ENCODE results near the gene AIG1.

AIG1 gene

GRCh38 chr6:143174516-143174915 lies 113.8 kb downstream of the AIG1 start:
- H3K27me3 ChIP-seq (replicated peaks; ENCODE audit: insufficient read depth, low read length): no peaks in the 10 kb centered on the region
- no peaks in the 10 kb centered on the region for H3K36me3 ChIP-seq (replicated peaks; ENCODE audit: insufficient read depth, low read length)
- no peak overlapping the region for H2AFZ ChIP-seq (ENCODE audit: low read length)
- no peak overlapping the region for H3K4me3 ChIP-seq (ENCODE audit: low read length)
- H4K20me1 ChIP-seq (ENCODE audit: insufficient read depth, low read length): no peaks in the 10 kb centered on the region
- DNase-seq: no peak
- H3K27ac ChIP-seq (ENCODE audit: low read length): no peak overlapping the region
- H3K9me2 ChIP-seq (replicated peaks; ENCODE audit: insufficient read depth, low read length): no peaks in the 10 kb centered on the region
- TF ChIP-seq EZH2 (optimal IDR thresholded peaks at IDR 0.05; ENCODE audit: low read depth, low read length): no peak
- TF ChIP-seq CTCF (IDR thresholded peaks at IDR 0.05; ENCODE audit: low read length): no peak
- TF ChIP-seq EZH2phosphoT487 (IDR thresholded peaks at IDR 0.05; ENCODE audit: low read length): no peak
- no peak overlapping the region for H3K9ac ChIP-seq (ENCODE audit: low read length)
- no peaks in the 10 kb centered on the region for H3F3A ChIP-seq (ENCODE audit: insufficient read depth, low read length)
- no peaks in the 10 kb centered on the region for H3K79me2 ChIP-seq (ENCODE audit: low read length)
- H3K9me3 ChIP-seq (replicated peaks; ENCODE audit: insufficient read depth, low read length): no peaks in the 10 kb centered on the region
- H3K4me1 ChIP-seq (ENCODE audit: low read length): no peaks in the 10 kb centered on the region
- no peak overlapping the region for H3K4me2 ChIP-seq (ENCODE audit: low read depth, low read length)

GRCh38 chr6:143174951-143175350 lies 114.3 kb downstream of the AIG1 start:
- TF ChIP-seq EZH2phosphoT487 (IDR thresholded peaks at IDR 0.05; ENCODE audit: low read length) (no peak), CTCF (IDR thresholded peaks at IDR 0.05; ENCODE audit: low read length) (no peak), EZH2 (optimal IDR thresholded peaks at IDR 0.05; ENCODE audit: low read depth, low read length) (no peak)

GRCh38 chr6:143176090-143177021 lies 115.7 kb downstream of the AIG1 start:
- no peaks in the 10 kb centered on the region for H3F3A ChIP-seq (ENCODE audit: insufficient read depth, low read length)
- no peaks in the 10 kb centered on the region for H3K9me2 ChIP-seq (replicated peaks; ENCODE audit: insufficient read depth, low read length)
- no peak overlapping the region for H3K4me3 ChIP-seq (ENCODE audit: low read length)
- H3K36me3 ChIP-seq (replicated peaks; ENCODE audit: insufficient read depth, low read length): no peaks in the 10 kb centered on the region
- no peaks in the 10 kb centered on the region for H3K27me3 ChIP-seq (replicated peaks; ENCODE audit: insufficient read depth, low read length)
- no peak overlapping the region for H3K27ac ChIP-seq (ENCODE audit: low read length)
- H3K79me2 ChIP-seq (ENCODE audit: low read length): no peaks in the 10 kb centered on the region
- H3K4me1 ChIP-seq (ENCODE audit: low read length): no peaks in the 10 kb centered on the region
- H3K4me2 ChIP-seq (ENCODE audit: low read depth, low read length): no peak overlapping the region
- TF ChIP-seq EZH2phosphoT487 (IDR thresholded peaks at IDR 0.05; ENCODE audit: low read length): no peak
- no peak for TF ChIP-seq EZH2 (optimal IDR thresholded peaks at IDR 0.05; ENCODE audit: low read depth, low read length)
- no peak for TF ChIP-seq CTCF (IDR thresholded peaks at IDR 0.05; ENCODE audit: low read length)
- no peaks in the 10 kb centered on the region for H3K9me3 ChIP-seq (replicated peaks; ENCODE audit: insufficient read depth, low read length)
- H4K20me1 ChIP-seq (ENCODE audit: insufficient read depth, low read length): no peaks in the 10 kb centered on the region
- no peak overlapping the region for H2AFZ ChIP-seq (ENCODE audit: low read length)
- no peak overlapping the region for H3K9ac ChIP-seq (ENCODE audit: low read length)
- no peak for DNase-seq

More at GRCh38 chr6:143174951-143175350, 114.3 kb downstream of the AIG1 start:
- H2AFZ ChIP-seq (ENCODE audit: low read length): no peak overlapping the region
- no peaks in the 10 kb centered on the region for H3F3A ChIP-seq (ENCODE audit: insufficient read depth, low read length)
- no peak overlapping the region for H3K27ac ChIP-seq (ENCODE audit: low read length)
- no peak overlapping the region for H3K4me2 ChIP-seq (ENCODE audit: low read depth, low read length)
- H3K4me3 ChIP-seq (ENCODE audit: low read length): no peak overlapping the region
- no peaks in the 10 kb centered on the region for H3K27me3 ChIP-seq (replicated peaks; ENCODE audit: insufficient read depth, low read length)
- H3K9ac ChIP-seq (ENCODE audit: low read length): no peak overlapping the region
- no peak for DNase-seq
- no peaks in the 10 kb centered on the region for H3K9me3 ChIP-seq (replicated peaks; ENCODE audit: insufficient read depth, low read length)
- no peaks in the 10 kb centered on the region for H4K20me1 ChIP-seq (ENCODE audit: insufficient read depth, low read length)
- H3K36me3 ChIP-seq (replicated peaks; ENCODE audit: insufficient read depth, low read length): no peaks in the 10 kb centered on the region
- H3K4me1 ChIP-seq (ENCODE audit: low read length): no peaks in the 10 kb centered on the region
- H3K79me2 ChIP-seq (ENCODE audit: low read length): no peaks in the 10 kb centered on the region
- H3K9me2 ChIP-seq (replicated peaks; ENCODE audit: insufficient read depth, low read length): no peaks in the 10 kb centered on the region

All from MM.1S (cell line).